ENCODE data around the gene OTUD7B. TPM values are rescaled to one million over a fixed set of nuclear protein-coding genes. Genes with fewer than 3 reads are reported as not detected.

OTUD7B gene
- total and polyA plus RNA-seq, 2 of the 8 experiments (the other 6 are each of a cell fraction or from before 2014, with no cell fraction given): 4.2 to 21.5 TPM

- TF ChIP-seq ATF2 (IDR thresholded peaks at IDR 0.05; ENCODE audit: low read length) (no peak), POLR2AphosphoS5 (IDR thresholded peaks at IDR 0.05; ENCODE audit: low read depth, low read length) (no peak), RNF2 (IDR thresholded peaks at IDR 0.05; ENCODE audit: borderline replicate concordance, low read depth, low read length, missing control alignments, poor library complexity, severe bottlenecking) (no peak), POU5F1 (IDR thresholded peaks at IDR 0.05; ENCODE audit: low read depth, low read length) (no peak)
These were observed 103.9 kb downstream of the OTUD7B start (continued) for GRCh38 chr1:149906570-149907075.

Data from H1 (cell line).